Measurements from ENCODE around the gene HOXA3. TPM values are rescaled to one million over a fixed set of nuclear protein-coding genes. Genes with fewer than 3 reads are reported as not detected.

Gene HOXA3
- total and polyA plus RNA-seq, 10 of the 15 experiments (the other 5 are each of a cell fraction or from before 2014, with no cell fraction given), result 0.05 TPM; not detected in 9

DNA sequence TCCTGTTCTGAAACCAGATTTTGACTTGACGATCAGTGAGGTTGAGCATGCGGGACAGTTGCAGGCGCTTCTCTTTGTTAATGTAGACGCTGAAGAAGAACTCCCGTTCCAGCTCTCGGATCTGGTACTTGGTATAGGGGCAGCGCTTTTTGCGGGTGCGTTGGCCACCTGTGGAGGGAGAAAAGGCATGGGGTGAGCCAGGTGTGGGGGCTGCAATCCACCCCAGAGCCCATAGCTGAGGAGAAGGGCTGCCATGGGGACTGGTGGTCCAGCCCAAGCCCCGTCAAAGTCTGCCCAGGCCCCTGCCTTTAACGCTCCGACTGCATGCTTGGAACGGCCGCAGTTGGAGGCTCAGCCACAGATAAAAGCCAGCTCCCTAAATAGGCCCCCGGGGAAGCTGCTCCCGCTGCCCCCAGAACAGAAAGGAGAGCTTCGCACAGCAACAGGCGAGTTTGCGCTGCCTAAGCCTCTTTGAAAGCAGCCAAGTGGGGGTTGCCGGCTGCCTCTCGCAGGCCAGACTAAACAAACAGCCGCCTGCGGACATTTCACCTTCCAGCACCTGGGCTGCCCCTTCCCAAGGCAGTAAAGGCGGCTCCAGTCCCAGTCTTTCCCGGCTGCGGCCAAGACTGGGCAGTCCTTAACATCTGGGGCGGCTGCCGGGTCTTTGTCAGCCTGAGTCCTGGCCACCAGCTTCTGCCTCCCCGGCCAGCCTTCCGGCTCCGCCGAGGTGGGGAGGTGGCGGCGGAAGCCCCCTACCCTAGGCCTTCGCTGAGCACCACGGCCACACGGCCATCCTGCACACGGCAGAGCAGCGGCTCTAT lies 30.7 kb upstream of the HOXA3 start:
- in situ Hi-C loops (cut with MboI) (no loop called here), intact Hi-C loops (cut with micrococcal nuclease; ENCODE audit: unreplicated experiment) (no loop called here)
- no peak for DNase-seq (ENCODE audit: low read depth, low spot score)
- no peak overlapping the region for H3K4me3 ChIP-seq
- no peaks in the 10 kb centered on the region; the same call in 2 of the 3 replicates for H3K9me3 ChIP-seq (replicated peaks; ENCODE audit: control insufficient read depth, insufficient read depth, low read length)
- H4K20me1 ChIP-seq (ENCODE audit: control insufficient read depth, insufficient read depth), result no peaks in the 10 kb centered on the region
- H3K27ac ChIP-seq (ENCODE audit: control insufficient read depth, insufficient read depth), result no peak overlapping the region
- ChIA-PET POLR2A (no interaction called here), RAD21 (ENCODE audit: unreplicated experiment) (no interaction called here), CTCF (no interaction called here), SMC1A (ENCODE audit: uncharacterized antibody, unreplicated experiment) (no interaction called here)
- no peak for ATAC-seq
- 43% methylated on average over 38 of the region's 39 CpGs for WGBS (ENCODE audit: insufficient coverage, insufficient replicate concordance, low lambda C conversion rate, missing lambda C conversion rate)
- H3K36me3 ChIP-seq (ENCODE audit: control insufficient read depth in 2 of 2, insufficient read depth in 2 of 2, low read length in 1 of 2), result no peaks in the 10 kb centered on the region
- no peak for FAIRE-seq
- BruUV-seq (replicated peaks), result no TSS peak
- no peak overlapping the region for H3K9ac ChIP-seq (ENCODE audit: control insufficient read depth, insufficient read depth, low read length)
- H2AFZ ChIP-seq (ENCODE audit: control insufficient read depth, low read depth, low read length), result no peak overlapping the region
- H3K4me1 ChIP-seq (ENCODE audit: control insufficient read depth, insufficient read depth, low read length), result no peaks in the 10 kb centered on the region
- H3K4me2 ChIP-seq (ENCODE audit: control insufficient read depth, insufficient read depth), result no peak overlapping the region
- H3K27me3 ChIP-seq (replicated peaks in 1 of 2; ENCODE audit: control insufficient read depth in 2 of 2, insufficient read depth in 2 of 2, low read length in 1 of 2), result peaks cover 30 to 42% of the 10 kb centered on the region in 2 experiments
- H3K79me2 ChIP-seq (ENCODE audit: control insufficient read depth, insufficient read depth, low read length), result no peaks in the 10 kb centered on the region
- TF ChIP-seq CEBPB (IDR thresholded peaks at IDR 0.05; ENCODE audit: borderline replicate concordance in 1 of 2, low read depth in 2 of 2, low read length in 2 of 2) (no peak), IRF4 (IDR thresholded peaks at IDR 0.05; ENCODE audit: low read depth, low read length) (no peak), NRF1 (conservative IDR thresholded peaks at IDR 0.05; ENCODE audit: low read depth, low read length) (no peak), SUZ12 (IDR thresholded peaks at IDR 0.05; ENCODE audit: unreplicated experiment) (no peak), GABPA (IDR thresholded peaks at IDR 0.05; ENCODE audit: low read depth) (no peak), STAT3 (IDR thresholded peaks at IDR 0.05; ENCODE audit: low read depth, low read length) (no peak), PAX8 (IDR thresholded peaks at IDR 0.05) (no peak), BMI1 (IDR thresholded peaks at IDR 0.05; ENCODE audit: borderline replicate concordance) (no peak)
- TF ChIP-seq, protein P1, sequence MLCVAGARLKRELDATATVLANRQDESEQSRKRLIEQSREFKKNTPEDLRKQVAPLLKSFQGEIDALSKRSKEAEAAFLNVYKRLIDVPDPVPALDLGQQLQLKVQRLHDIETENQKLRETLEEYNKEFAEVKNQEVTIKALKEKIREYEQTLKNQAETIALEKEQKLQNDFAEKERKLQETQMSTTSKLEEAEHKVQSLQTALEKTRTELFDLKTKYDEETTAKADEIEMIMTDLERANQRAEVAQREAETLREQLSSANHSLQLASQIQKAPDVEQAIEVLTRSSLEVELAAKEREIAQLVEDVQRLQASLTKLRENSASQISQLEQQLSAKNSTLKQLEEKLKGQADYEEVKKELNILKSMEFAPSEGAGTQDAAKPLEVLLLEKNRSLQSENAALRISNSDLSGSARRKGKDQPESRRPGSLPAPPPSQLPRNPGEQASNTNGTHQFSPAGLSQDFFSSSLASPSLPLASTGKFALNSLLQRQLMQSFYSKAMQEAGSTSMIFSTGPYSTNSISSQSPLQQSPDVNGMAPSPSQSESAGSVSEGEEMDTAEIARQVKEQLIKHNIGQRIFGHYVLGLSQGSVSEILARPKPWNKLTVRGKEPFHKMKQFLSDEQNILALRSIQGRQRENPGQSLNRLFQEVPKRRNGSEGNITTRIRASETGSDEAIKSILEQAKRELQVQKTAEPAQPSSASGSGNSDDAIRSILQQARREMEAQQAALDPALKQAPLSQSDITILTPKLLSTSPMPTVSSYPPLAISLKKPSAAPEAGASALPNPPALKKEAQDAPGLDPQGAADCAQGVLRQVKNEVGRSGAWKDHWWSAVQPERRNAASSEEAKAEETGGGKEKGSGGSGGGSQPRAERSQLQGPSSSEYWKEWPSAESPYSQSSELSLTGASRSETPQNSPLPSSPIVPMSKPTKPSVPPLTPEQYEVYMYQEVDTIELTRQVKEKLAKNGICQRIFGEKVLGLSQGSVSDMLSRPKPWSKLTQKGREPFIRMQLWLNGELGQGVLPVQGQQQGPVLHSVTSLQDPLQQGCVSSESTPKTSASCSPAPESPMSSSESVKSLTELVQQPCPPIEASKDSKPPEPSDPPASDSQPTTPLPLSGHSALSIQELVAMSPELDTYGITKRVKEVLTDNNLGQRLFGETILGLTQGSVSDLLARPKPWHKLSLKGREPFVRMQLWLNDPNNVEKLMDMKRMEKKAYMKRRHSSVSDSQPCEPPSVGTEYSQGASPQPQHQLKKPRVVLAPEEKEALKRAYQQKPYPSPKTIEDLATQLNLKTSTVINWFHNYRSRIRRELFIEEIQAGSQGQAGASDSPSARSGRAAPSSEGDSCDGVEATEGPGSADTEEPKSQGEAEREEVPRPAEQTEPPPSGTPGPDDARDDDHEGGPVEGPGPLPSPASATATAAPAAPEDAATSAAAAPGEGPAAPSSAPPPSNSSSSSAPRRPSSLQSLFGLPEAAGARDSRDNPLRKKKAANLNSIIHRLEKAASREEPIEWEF (IDR thresholded peaks at IDR 0.05; ENCODE audit: insufficient replicate concordance, low read depth, low read length), result no peak
- TF ChIP-seq, protein P2, sequence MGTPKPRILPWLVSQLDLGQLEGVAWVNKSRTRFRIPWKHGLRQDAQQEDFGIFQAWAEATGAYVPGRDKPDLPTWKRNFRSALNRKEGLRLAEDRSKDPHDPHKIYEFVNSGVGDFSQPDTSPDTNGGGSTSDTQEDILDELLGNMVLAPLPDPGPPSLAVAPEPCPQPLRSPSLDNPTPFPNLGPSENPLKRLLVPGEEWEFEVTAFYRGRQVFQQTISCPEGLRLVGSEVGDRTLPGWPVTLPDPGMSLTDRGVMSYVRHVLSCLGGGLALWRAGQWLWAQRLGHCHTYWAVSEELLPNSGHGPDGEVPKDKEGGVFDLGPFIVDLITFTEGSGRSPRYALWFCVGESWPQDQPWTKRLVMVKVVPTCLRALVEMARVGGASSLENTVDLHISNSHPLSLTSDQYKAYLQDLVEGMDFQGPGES (IDR thresholded peaks at IDR 0.05), result no peak
- TF ChIP-seq, protein P3, sequence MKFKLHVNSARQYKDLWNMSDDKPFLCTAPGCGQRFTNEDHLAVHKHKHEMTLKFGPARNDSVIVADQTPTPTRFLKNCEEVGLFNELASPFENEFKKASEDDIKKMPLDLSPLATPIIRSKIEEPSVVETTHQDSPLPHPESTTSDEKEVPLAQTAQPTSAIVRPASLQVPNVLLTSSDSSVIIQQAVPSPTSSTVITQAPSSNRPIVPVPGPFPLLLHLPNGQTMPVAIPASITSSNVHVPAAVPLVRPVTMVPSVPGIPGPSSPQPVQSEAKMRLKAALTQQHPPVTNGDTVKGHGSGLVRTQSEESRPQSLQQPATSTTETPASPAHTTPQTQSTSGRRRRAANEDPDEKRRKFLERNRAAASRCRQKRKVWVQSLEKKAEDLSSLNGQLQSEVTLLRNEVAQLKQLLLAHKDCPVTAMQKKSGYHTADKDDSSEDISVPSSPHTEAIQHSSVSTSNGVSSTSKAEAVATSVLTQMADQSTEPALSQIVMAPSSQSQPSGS (IDR thresholded peaks at IDR 0.05; ENCODE audit: low read length), result no peak
- TF ChIP-seq, protein P4, sequence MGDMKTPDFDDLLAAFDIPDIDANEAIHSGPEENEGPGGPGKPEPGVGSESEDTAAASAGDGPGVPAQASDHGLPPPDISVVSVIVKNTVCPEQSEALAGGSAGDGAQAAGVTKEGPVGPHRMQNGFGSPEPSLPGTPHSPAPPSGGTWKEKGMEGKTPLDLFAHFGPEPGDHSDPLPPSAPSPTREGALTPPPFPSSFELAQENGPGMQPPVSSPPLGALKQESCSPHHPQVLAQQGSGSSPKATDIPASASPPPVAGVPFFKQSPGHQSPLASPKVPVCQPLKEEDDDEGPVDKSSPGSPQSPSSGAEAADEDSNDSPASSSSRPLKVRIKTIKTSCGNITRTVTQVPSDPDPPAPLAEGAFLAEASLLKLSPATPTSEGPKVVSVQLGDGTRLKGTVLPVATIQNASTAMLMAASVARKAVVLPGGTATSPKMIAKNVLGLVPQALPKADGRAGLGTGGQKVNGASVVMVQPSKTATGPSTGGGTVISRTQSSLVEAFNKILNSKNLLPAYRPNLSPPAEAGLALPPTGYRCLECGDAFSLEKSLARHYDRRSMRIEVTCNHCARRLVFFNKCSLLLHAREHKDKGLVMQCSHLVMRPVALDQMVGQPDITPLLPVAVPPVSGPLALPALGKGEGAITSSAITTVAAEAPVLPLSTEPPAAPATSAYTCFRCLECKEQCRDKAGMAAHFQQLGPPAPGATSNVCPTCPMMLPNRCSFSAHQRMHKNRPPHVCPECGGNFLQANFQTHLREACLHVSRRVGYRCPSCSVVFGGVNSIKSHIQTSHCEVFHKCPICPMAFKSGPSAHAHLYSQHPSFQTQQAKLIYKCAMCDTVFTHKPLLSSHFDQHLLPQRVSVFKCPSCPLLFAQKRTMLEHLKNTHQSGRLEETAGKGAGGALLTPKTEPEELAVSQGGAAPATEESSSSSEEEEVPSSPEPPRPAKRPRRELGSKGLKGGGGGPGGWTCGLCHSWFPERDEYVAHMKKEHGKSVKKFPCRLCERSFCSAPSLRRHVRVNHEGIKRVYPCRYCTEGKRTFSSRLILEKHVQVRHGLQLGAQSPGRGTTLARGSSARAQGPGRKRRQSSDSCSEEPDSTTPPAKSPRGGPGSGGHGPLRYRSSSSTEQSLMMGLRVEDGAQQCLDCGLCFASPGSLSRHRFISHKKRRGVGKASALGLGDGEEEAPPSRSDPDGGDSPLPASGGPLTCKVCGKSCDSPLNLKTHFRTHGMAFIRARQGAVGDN (IDR thresholded peaks at IDR 0.05), result no peak

Data from GM12878 (cell line).